K562 (cell line): ENCODE measurements around the gene ABCE1. TPM values are rescaled to one million over a fixed set of nuclear protein-coding genes. Genes with fewer than 3 reads are reported as not detected.

Experiments used
- ATAC-seq: fragments of 200-7000 bp; cut with Tn5 transposase; 3 replicates; pipeline ENCODE4 v1.9.1; 2020; ENCODE audit warnings: moderate library complexity
- BruUV-seq: library from RNA; stranded (reverse); fragments of 400-500 nt; replicated peaks from 2 replicates; lab custom pipeline; 2021; lab: Mats Ljungman, UMichigan
- CTCF ChIA-PET: fragments of 300-600 bp; formaldehyde crosslinking; extraction: SDS; loops from one replicate; lab custom pipeline; 2021; ENCODE audit warnings: low intra/inter-chr PET ratio; lab: Yijun Ruan, JAX
- POLR2A ChIA-PET: fragments of 300-600, 350-650 bp; sonication (Branson Sonifier 250); formaldehyde crosslinking; extraction: SDS; loops from one replicate; lab custom pipeline; 2021; ENCODE audit warnings: antibody characterized with exemption, inconsistent platforms; lab: Yijun Ruan, JAX
- DNase-seq, 4 experiments: peaks; one replicate each; pipeline versions ENCODE4 v3.0.0 to v3.0.0-alpha.2; 2011 to 2018; ENCODE audit warnings: low spot score in 3 of 4, mixed read lengths in 3 of 4; ENCODE audit errors: extremely low read depth in 1 of 4
- FAIRE-seq: peaks from 2 replicates; lab custom pipeline; 2011; peaks lifted over from hg19 to GRCh38; lab: Jason Lieb, UNC
- H2AFZ ChIP-seq: 2 replicates; pipeline ENCODE4 v1.6.0; 2011; ENCODE audit warnings: low read depth, low read length, control low read depth, inconsistent platforms
- H3K27ac ChIP-seq: fragments of 200-600 bp; 3 replicates; pipeline ENCODE4 v1.8.0; 2011; ENCODE audit warnings: low read depth, mild to moderate bottlenecking, control low read depth, inconsistent platforms, low read length, moderate library complexity, mixed read lengths; ENCODE audit errors: extremely low read depth
- H3K27me3 ChIP-seq, 2 experiments: fragments of 300-600 bp in 1 of 2; 2 replicates in 1 of 2; 3 replicates in 1 of 2; pipeline versions ENCODE4 v1.6.0 to v1.8.0; 2011; ENCODE audit warnings: inconsistent platforms in 2 of 2, low read length in 2 of 2, mild to moderate bottlenecking in 1 of 2, mixed read lengths in 1 of 2, moderate library complexity in 1 of 2; ENCODE audit not compliant: control insufficient read depth in 2 of 2, insufficient read depth in 2 of 2
- H3K36me3 ChIP-seq: fragments of 300-600 bp; 3 replicates; pipeline ENCODE4 v1.8.0; 2011; ENCODE audit warnings: mild to moderate bottlenecking, low read length, inconsistent platforms; ENCODE audit not compliant: control insufficient read depth, insufficient read depth
- H3K4me1 ChIP-seq, 2 experiments: fragments of 200-600 bp in 1 of 2; replicated peaks in 1 of 2; 2 replicates in 1 of 2; 3 replicates in 1 of 2; pipeline versions ENCODE4 v1.5.1 to v1.8.0; 2011; ENCODE audit warnings: inconsistent platforms in 2 of 2, low read length in 2 of 2, mild to moderate bottlenecking in 1 of 2, mixed read lengths in 1 of 2, moderate library complexity in 1 of 2; ENCODE audit not compliant: control insufficient read depth in 2 of 2, insufficient read depth in 2 of 2
- H3K4me2 ChIP-seq: 2 replicates; pipeline ENCODE4 v1.6.1; 2011; ENCODE audit warnings: low read length, control low read depth, inconsistent platforms, mixed read lengths; ENCODE audit not compliant: insufficient read depth
- H3K4me3 ChIP-seq: fragments of 200-600 bp; sonication (generic), shearing (Covaris generic); 2 replicates; pipeline ENCODE4 v1.5.1; 2016; ENCODE audit warnings: control low read depth, inconsistent platforms
- H3K79me2 ChIP-seq: fragments of 200-600 bp; 3 replicates; pipeline ENCODE4 v1.8.0; 2011; ENCODE audit warnings: low read length, inconsistent platforms; ENCODE audit not compliant: control insufficient read depth, insufficient read depth
- H3K9ac ChIP-seq, 2 experiments: 2 replicates each; pipeline versions ENCODE4 v1.6.0 to v1.6.1; 2011; ENCODE audit warnings: low read depth in 2 of 2, low read length in 2 of 2, control low read depth in 1 of 2, inconsistent platforms in 1 of 2, mild to moderate bottlenecking in 1 of 2, mixed read lengths in 1 of 2; ENCODE audit not compliant: insufficient read depth in 1 of 2
- H3K9me1 ChIP-seq: one replicate; pipeline ENCODE4 v1.6.0; 2011; ENCODE audit warnings: inconsistent platforms, mild to moderate bottlenecking, low read length, moderate library complexity; ENCODE audit not compliant: control insufficient read depth, insufficient read depth
- H3K9me3 ChIP-seq: replicated peaks from 2 replicates; pipeline ENCODE4 v1.5.1; 2011; ENCODE audit warnings: low read depth, low read length, inconsistent platforms; ENCODE audit not compliant: control insufficient read depth, insufficient read depth
- H4K20me1 ChIP-seq: replicated peaks from 2 replicates; pipeline ENCODE4 v1.6.1; 2011; ENCODE audit warnings: low read length, inconsistent platforms, mixed read lengths; ENCODE audit not compliant: control insufficient read depth, insufficient read depth
- CEBPG ChIP-seq, 3 experiments: fragments of 200-800 bp in 1 of 3; sonication (Bioruptor generic) in 1 of 3; sonication (generic) in 1 of 3; formaldehyde crosslinking in 1 of 3; IDR thresholded peaks in 2 of 3; conservative IDR thresholded peaks in 1 of 3; 2 replicates each; pipeline versions ENCODE4 v1.6.1 to v1.8.0; 2016 to 2022; ENCODE audit warnings: missing compliant biosample characterization in 2 of 3, missing genetic modification characterization in 2 of 3, mild to moderate bottlenecking in 1 of 3, missing genetic modification reagents in 1 of 3
- CREB1 ChIP-seq, 2 experiments: sonication (generic) in 1 of 2; formaldehyde crosslinking in 1 of 2; IDR thresholded peaks; 2 replicates each; pipeline versions ENCODE4 v1.6.1 to v1.8.0; 2012 to 2022; ENCODE audit warnings: inconsistent platforms in 1 of 2, mild to moderate bottlenecking in 1 of 2, missing genetic modification reagents in 1 of 2, moderate library complexity in 1 of 2
- HLTF ChIP-seq: fragments of 450-650 bp; IDR thresholded peaks from 2 replicates; pipeline ENCODE4 v1.6.1; 2016
- NR3C1 ChIP-seq: sonication (generic); formaldehyde crosslinking; IDR thresholded peaks from 2 replicates; pipeline ENCODE4 v1.8.1; 2022; ENCODE audit warnings: missing genetic modification reagents
- PCBP2 ChIP-seq: fragments of 200-400 bp; formaldehyde crosslinking; IDR thresholded peaks from 2 replicates; pipeline ENCODE4 v1.6.1; 2018; ENCODE audit warnings: low read length, low read depth, mild to moderate bottlenecking, moderate library complexity; ENCODE audit not compliant: poor library complexity, severe bottlenecking
- POLR2AphosphoS5 ChIP-seq: IDR thresholded peaks from 2 replicates; pipeline ENCODE4 v1.6.1; 2011; ENCODE audit warnings: mild to moderate bottlenecking, low read depth, low read length, moderate library complexity; ENCODE audit not compliant: control insufficient read depth, insufficient read depth
- RAD21 ChIP-seq, 2 experiments: fragments of 250-450 bp in 1 of 2; fragments of 450-650 bp in 1 of 2; sonication (Bioruptor Pico) in 1 of 2; formaldehyde crosslinking in 1 of 2; IDR thresholded peaks in 1 of 2; conservative IDR thresholded peaks in 1 of 2; 2 replicates each; pipeline versions ENCODE4 v1.4.0 to v1.8.0; 2020 to 2022; ENCODE audit warnings: mild to moderate bottlenecking in 2 of 2, moderate library complexity in 1 of 2
- RAD51 ChIP-seq: fragments of 450-650 bp; IDR thresholded peaks from 2 replicates; pipeline ENCODE4 v1.7.1; 2016; ENCODE audit warnings: low read depth, mild to moderate bottlenecking, borderline replicate concordance
- SAP30 ChIP-seq: fragments of 200-600 bp; sonication (generic); IDR thresholded peaks from 2 replicates; pipeline ENCODE4 v1.6.1; 2012; ENCODE audit warnings: borderline replicate concordance, low read depth, mild to moderate bottlenecking, moderate library complexity, low read length, control low read depth, inconsistent platforms; ENCODE audit not compliant: insufficient read depth, poor library complexity, severe bottlenecking
- SRSF9 ChIP-seq: fragments of 200-400 bp; formaldehyde crosslinking; IDR thresholded peaks from 2 replicates; pipeline ENCODE4 v1.6.1; 2017; ENCODE audit warnings: low read depth, low read length, borderline replicate concordance
- TAF9B ChIP-seq: fragments of 450-650 bp; IDR thresholded peaks from 2 replicates; pipeline ENCODE4 v1.6.1; 2018; ENCODE audit warnings: mild to moderate bottlenecking; ENCODE audit not compliant: partially characterized antibody
- ZC3H11A ChIP-seq: IDR thresholded peaks from 2 replicates; pipeline ENCODE4 v1.6.1; 2012; ENCODE audit warnings: low read depth, low read length, improper control_type of control experiment
- ZC3H8 ChIP-seq: fragments of 450-650 bp; IDR thresholded peaks from 2 replicates; pipeline ENCODE4 v1.6.1; 2017
- ZNF354B ChIP-seq: fragments of 250-450 bp; sonication (Bioruptor Pico); IDR thresholded peaks from 2 replicates; pipeline ENCODE4 v1.4.0; 2020
- ZNF79 ChIP-seq: fragments of 250-450 bp; sonication (Bioruptor Pico); IDR thresholded peaks from 2 replicates; pipeline ENCODE4 v1.4.0; 2020; ENCODE audit warnings: low read depth, mild to moderate bottlenecking, moderate library complexity
- ZSCAN32 ChIP-seq: fragments of 450-650 bp; formaldehyde crosslinking; IDR thresholded peaks from 2 replicates; pipeline ENCODE4 v1.4.0; 2020; ENCODE audit warnings: mild to moderate bottlenecking, moderate library complexity
- WGBS: fragments of 100-300 bp; shearing (Covaris generic); methylation state at CpG from one replicate; pipeline ENCODE4 v1.1.6; 2016; ENCODE audit warnings: low coverage, mixed read lengths; ENCODE audit not compliant: insufficient coverage; ENCODE audit errors: missing lambda C conversion rate; 5-methylcytosine and 5-hydroxymethylcytosine counted together
- in situ Hi-C: fragments of 300-500 bp; cut with MboI; formaldehyde crosslinking; loops from 4 replicates; pipeline ENCODE4 v1.15.0; 2018; ENCODE audit warnings: inconsistent platforms, mixed read lengths
- intact Hi-C: fragments of 100-400 bp; cut with micrococcal nuclease; formaldehyde crosslinking; loops from 2 replicates; pipeline ENCODE4 v1.14.2; 2022
- polyA plus RNA-seq, 8 experiments: library from polyadenylated mRNA; depleted of rRNA in 4 of 8; stranded (reverse) in 5 of 8; unstranded in 3 of 8; fragments of >200 nt; fragmentation: Nextera tagmentation in 2 of 8; fragmentation: Illumina TruSeq in 1 of 8; extraction: Ambion mirVana in 2 of 8; extraction: Trizol in 1 of 8; gene quantifications; 2 replicates each; pipeline versions ENCODE4 v1.2.1 to v1.2.3, GENCODE V29; 2011 to 2014; ENCODE audit warnings: inconsistent platforms in 1 of 8, missing spikeins in 1 of 8
- total RNA-seq, 7 experiments: library from RNA; depleted of rRNA in 6 of 7; stranded (reverse); fragments of >200 nt in 6 of 7; fragmentation: Illumina TruSeq in 2 of 7; extraction: Trizol in 2 of 7; gene quantifications; 2 replicates each; pipeline versions ENCODE4 v1.2.1 to v1.2.3, GENCODE V29; 2011 to 2021; ENCODE audit warnings: low replicate concordance in 1 of 7
- TF ChIP-seq, protein P1 (sequence below): fragments of 450-650 bp; IDR thresholded peaks from 2 replicates; pipeline ENCODE4 v1.6.1; 2016; ENCODE audit warnings: missing biosample characterization, missing genetic modification characterization
- TF ChIP-seq, protein P2 (sequence below): fragments of 450-650 bp; IDR thresholded peaks from 2 replicates; pipeline ENCODE4 v1.6.1; 2017; ENCODE audit warnings: antibody characterized with exemption

ABCE1 gene
- total and polyA plus RNA-seq, 9 of the 15 experiments (the other 6 are each of a cell fraction or from before 2014, with no cell fraction given): 134 to 256 (median 169) TPM

DNA sequence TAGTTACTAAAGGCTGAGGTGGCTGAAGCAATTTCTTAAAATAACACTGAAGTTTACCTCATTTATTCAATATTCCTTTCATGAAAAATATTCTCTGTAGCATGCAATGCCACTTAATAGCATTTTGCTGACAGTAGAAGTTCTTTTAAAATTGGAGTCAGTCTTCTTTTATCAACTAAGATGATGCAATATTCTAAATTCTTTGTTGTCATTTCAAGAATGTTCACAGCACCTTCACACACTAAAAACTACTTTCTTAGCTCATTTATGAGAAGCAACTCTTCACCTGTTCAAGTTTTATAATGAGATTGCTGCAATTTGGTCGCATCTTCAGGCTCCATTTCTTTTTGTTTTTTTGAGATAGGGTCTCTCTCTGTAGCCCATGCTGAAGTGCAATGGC, 48.9 kb upstream of the ABCE1 start (continued):
- TF ChIP-seq CEBPG (CRISPR knock-in tag; IDR thresholded peaks at IDR 0.05): no peak; the same call in 1 of the 2 replicates
- TF ChIP-seq CEBPG (tag; conservative IDR thresholded peaks at IDR 0.05 in 1 of 2, IDR thresholded peaks at IDR 0.05 in 1 of 2): peak; percentile 84 to 90
- 0 out of 2 replicates have a peak, but pooled peaks have one; percentile 23 for TF ChIP-seq ZSCAN32 (CRISPR knock-in tag)
- TF ChIP-seq NR3C1 (CRISPR knock-in tag): no peak
- TF ChIP-seq ZNF354B (CRISPR knock-in tag): no peak
- no peak for TF ChIP-seq SRSF9

DNA sequence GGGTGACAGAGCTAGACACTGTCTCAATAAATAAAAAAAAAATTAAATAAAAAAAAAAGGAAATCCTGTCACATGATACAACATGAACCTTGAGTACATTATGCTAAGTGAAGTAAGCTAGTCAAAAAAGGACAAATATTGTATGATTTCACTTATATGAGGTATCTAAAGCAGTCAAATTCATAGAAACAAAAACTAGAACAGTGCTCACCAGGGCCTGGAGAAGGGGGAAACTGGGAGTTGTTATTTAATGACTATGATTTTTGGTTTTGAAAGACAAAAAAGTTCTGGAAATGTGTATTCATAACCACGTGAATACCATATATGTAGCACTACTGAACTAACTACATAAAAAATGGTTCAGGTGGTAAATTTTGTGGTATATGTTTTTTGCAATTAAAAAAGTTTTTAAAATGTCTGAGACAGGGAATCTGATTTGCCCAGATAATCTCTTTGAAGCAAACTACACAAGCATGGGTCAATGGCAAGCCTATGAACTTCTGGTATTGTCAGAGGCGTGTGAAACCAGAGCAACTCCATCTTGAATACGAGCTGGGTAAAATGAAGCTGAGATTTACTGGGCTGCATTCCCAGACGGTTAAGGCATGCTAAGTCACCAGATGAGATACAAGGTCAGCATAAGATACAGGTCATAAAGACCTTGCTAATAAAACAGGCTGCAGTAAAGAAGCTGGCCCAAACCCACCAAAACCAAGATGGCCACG, 42.4 kb upstream of the ABCE1 start:
- no peaks in the 10 kb centered on the region for H3K79me2 ChIP-seq
- TF ChIP-seq HLTF (no peak), ZNF79 (CRISPR knock-in tag) (no peak), ZC3H11A (no peak), TAF9B (no peak), ZC3H8 (no peak), POLR2AphosphoS5 (no peak), RAD21 (CRISPR knock-in tag; conservative IDR thresholded peaks at IDR 0.05 in 1 of 2, IDR thresholded peaks at IDR 0.05 in 1 of 2) (no peak), CREB1 (IDR thresholded peaks at IDR 0.05) (no peak), CREB1 (CRISPR knock-in tag; IDR thresholded peaks at IDR 0.05) (no peak), PCBP2 (no peak), RAD51 (no peak), SAP30 (no peak)
- TF ChIP-seq, protein P1, sequence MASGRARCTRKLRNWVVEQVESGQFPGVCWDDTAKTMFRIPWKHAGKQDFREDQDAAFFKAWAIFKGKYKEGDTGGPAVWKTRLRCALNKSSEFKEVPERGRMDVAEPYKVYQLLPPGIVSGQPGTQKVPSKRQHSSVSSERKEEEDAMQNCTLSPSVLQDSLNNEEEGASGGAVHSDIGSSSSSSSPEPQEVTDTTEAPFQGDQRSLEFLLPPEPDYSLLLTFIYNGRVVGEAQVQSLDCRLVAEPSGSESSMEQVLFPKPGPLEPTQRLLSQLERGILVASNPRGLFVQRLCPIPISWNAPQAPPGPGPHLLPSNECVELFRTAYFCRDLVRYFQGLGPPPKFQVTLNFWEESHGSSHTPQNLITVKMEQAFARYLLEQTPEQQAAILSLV (tag): no peak
- TF ChIP-seq, protein P2, sequence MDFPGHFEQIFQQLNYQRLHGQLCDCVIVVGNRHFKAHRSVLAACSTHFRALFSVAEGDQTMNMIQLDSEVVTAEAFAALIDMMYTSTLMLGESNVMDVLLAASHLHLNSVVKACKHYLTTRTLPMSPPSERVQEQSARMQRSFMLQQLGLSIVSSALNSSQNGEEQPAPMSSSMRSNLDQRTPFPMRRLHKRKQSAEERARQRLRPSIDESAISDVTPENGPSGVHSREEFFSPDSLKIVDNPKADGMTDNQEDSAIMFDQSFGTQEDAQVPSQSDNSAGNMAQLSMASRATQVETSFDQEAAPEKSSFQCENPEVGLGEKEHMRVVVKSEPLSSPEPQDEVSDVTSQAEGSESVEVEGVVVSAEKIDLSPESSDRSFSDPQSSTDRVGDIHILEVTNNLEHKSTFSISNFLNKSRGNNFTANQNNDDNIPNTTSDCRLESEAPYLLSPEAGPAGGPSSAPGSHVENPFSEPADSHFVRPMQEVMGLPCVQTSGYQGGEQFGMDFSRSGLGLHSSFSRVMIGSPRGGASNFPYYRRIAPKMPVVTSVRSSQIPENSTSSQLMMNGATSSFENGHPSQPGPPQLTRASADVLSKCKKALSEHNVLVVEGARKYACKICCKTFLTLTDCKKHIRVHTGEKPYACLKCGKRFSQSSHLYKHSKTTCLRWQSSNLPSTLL: no peak

More for the DNA sequence above, 42.4 kb upstream of the ABCE1 start:
- intact Hi-C loops: no loop called here
- H3K9me1 ChIP-seq: no peaks in the 10 kb centered on the region
- H3K4me1 ChIP-seq: no peaks in the 10 kb centered on the region
- ATAC-seq (no peak), FAIRE-seq (no peak), DNase-seq (no peak)
- WGBS: 83% methylated on average over 5 of the region's 5 CpGs
- POLR2A ChIA-PET: no interaction called here
- no peaks in the 10 kb centered on the region for H4K20me1 ChIP-seq
- CTCF ChIA-PET: no interaction called here
- no peak overlapping the region for H3K4me3 ChIP-seq
- H3K9me3 ChIP-seq: no peaks in the 10 kb centered on the region
- H3K36me3 ChIP-seq: peaks cover 4% of the 10 kb centered on the region; the same call in 1 of the 3 replicates
- H3K27ac ChIP-seq: no peak overlapping the region
- no TSS peak for BruUV-seq
- no peaks in the 10 kb centered on the region for H3K27me3 ChIP-seq
- H3K4me2 ChIP-seq: no peak overlapping the region
- no peak overlapping the region for H2AFZ ChIP-seq
- in situ Hi-C loops: loop anchor here (25.0 kb wide), 1 partner anchor 893 kb away; no protein-coding TSS in a partner anchor
- no peak overlapping the region for H3K9ac ChIP-seq
